Thoracic aorta (tissue), 2 donors: ENCODE data around the gene LDLRAD1. TPM values are rescaled to one million over a fixed set of nuclear protein-coding genes. Genes with fewer than 3 reads are reported as not detected.
"Not testable (repeated sequence)": the region's sequence is repeated elsewhere in the genome, so short reads cannot be mapped to it uniquely, and the experiment has no call there.

Experiments
- ATAC-seq: fragments of 150-250 bp; one replicate; pipeline ENCODE4 v1.8.0; 2017; ENCODE audit warnings: low read depth; ENCODE audit not compliant: insufficient number of reproducible peaks, low FRiP score
- DNase-seq: peaks from one replicate; pipeline ENCODE4 v3.0.0-alpha.2; 2020; ENCODE audit warnings: low spot score
- H3K27ac ChIP-seq, 2 donors: fragments of 200-600 bp; sonication (generic); 1 replicate in 1 of 2; 2 replicates in 1 of 2; pipeline ENCODE4 v1.5.1; 2016; ENCODE audit warnings: mild to moderate bottlenecking in 2 of 2, moderate library complexity in 2 of 2
- H3K27me3 ChIP-seq: fragments of 200-600 bp; sonication (generic); replicated peaks from 2 replicates; pipeline ENCODE4 v1.6.0; 2016; ENCODE audit warnings: mild to moderate bottlenecking; ENCODE audit not compliant: insufficient read depth
- H3K36me3 ChIP-seq: fragments of 200-600 bp; sonication (generic); one replicate; pipeline ENCODE4 v1.5.1; 2016
- H3K4me1 ChIP-seq, 2 donors: fragments of 200-600 bp; sonication (generic); 1 replicate in 1 of 2; 2 replicates in 1 of 2; pipeline versions ENCODE4 v1.5.1 to v1.6.0; 2016; ENCODE audit warnings: low read depth in 2 of 2, mild to moderate bottlenecking in 1 of 2; ENCODE audit not compliant: control insufficient read depth in 1 of 2
- H3K4me3 ChIP-seq: fragments of 200-600 bp; sonication (generic); 2 replicates; pipeline ENCODE4 v1.5.1; 2016; ENCODE audit warnings: mild to moderate bottlenecking
- H3K9me3 ChIP-seq: fragments of 200-600 bp; sonication (generic); 2 replicates; pipeline ENCODE4 v1.5.1; 2016
- total RNA-seq, 2 donors: library from RNA; depleted of rRNA; stranded (reverse); fragments of >200 nt; gene quantifications; one replicate each; pipeline versions ENCODE4 v1.1.0 to v1.2.3, GENCODE V29; 2016
- TF ChIP-seq, protein P1 (sequence below): fragments of 200-600 bp; sonication (generic); IDR thresholded peaks from one replicate; pipeline ENCODE4 v1.5.1; 2019; ENCODE audit warnings: antibody characterized with exemption

The LDLRAD1 gene
- total RNA-seq, 2 donors from 2014 or later, result not detected

DNA sequence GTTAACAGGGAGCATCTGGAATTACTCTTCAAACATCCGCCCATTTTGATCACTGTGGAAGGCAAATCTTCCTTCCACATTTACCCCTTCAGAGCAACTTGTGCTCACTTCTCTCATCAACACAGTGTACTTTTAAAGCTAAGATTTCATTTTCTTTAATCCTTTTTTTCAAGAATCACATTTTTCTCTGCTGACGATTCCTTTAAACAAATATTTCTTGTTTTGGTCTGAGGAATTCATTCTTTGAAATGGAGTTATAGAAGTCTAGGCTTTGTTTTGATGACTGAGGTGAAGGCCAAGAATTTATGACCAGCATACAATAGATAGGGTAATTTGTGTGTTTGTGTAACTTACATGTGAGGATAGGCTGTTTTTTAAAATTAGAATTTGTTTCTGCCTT lies 46.3 kb downstream of the LDLRAD1 start:
- Histone ChIP-seq H3K27ac (peak overlapping the region; percentile 16 to 42), H3K9me3 (no peaks in the 10 kb centered on the region), H3K36me3 (peaks cover 15% of the 10 kb centered on the region), H3K27me3 (no peaks in the 10 kb centered on the region), H3K4me3 (no peak overlapping the region), H3K4me1 (peaks cover 0 to 14% of the 10 kb centered on the region in 2 donors)
- TF ChIP-seq, protein P1, sequence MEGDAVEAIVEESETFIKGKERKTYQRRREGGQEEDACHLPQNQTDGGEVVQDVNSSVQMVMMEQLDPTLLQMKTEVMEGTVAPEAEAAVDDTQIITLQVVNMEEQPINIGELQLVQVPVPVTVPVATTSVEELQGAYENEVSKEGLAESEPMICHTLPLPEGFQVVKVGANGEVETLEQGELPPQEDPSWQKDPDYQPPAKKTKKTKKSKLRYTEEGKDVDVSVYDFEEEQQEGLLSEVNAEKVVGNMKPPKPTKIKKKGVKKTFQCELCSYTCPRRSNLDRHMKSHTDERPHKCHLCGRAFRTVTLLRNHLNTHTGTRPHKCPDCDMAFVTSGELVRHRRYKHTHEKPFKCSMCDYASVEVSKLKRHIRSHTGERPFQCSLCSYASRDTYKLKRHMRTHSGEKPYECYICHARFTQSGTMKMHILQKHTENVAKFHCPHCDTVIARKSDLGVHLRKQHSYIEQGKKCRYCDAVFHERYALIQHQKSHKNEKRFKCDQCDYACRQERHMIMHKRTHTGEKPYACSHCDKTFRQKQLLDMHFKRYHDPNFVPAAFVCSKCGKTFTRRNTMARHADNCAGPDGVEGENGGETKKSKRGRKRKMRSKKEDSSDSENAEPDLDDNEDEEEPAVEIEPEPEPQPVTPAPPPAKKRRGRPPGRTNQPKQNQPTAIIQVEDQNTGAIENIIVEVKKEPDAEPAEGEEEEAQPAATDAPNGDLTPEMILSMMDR, result no peak
- no peak for DNase-seq
- ATAC-seq, result no peak

DNA sequence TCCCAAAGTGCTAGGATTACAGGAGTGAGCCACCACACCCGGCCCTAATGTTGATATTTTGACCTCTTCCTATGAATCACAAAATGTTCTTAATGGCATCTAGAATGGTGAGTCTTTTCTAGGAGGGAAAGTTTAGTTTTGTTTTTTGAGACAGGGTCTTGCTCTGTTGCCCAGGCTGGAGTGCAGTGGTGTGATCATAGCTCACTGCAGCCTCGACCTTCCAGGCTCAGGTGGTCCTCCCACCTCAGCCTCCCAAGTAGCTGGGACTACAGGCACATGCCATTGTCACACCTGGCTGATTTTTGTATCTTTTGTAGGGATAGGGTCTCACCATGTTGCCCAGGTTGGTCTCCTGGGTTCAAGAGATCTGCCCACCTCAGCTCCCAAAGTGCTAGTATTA lies 48.7 kb downstream of the LDLRAD1 start:
- Histone ChIP-seq H3K36me3 (peaks cover 15% of the 10 kb centered on the region), H3K4me1 (peaks cover 0 to 35% of the 10 kb centered on the region in 2 donors)
- ATAC-seq, H3K4me3 ChIP-seq, H3K9me3 ChIP-seq, DNase-seq, H3K27me3 ChIP-seq, H3K27ac ChIP-seq: not testable (repeated sequence)

DNA sequence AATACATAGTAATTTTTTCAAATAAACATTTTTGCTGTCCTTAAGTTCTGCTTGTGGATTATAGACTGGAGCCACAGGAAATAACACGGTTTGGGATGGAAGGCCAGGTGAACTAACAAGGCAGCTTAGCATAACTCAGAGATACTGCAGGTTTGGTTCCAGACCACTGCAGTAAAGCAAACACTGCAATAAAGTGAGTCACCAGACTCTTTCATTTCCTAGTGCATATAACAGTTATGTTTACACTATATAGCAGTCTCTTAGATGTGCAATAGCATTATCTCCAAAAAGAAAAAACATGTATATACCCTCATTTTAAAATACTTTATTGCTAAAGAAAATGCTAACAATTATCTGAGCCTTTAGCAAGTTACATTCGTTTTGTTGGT lies 49.9 kb downstream of the LDLRAD1 start:
- TF ChIP-seq, protein P1, result no peak
- H3K27ac ChIP-seq, result no peak overlapping the region
- H3K4me3 ChIP-seq, result no peak overlapping the region
- H3K9me3 ChIP-seq, result no peaks in the 10 kb centered on the region
- ATAC-seq, result no peak
- DNase-seq, result no peak
- no peaks in the 10 kb centered on the region for H3K27me3 ChIP-seq
- H3K4me1 ChIP-seq, result peaks cover 0 to 36% of the 10 kb centered on the region in 2 donors
- peaks cover 15% of the 10 kb centered on the region for H3K36me3 ChIP-seq

DNA sequence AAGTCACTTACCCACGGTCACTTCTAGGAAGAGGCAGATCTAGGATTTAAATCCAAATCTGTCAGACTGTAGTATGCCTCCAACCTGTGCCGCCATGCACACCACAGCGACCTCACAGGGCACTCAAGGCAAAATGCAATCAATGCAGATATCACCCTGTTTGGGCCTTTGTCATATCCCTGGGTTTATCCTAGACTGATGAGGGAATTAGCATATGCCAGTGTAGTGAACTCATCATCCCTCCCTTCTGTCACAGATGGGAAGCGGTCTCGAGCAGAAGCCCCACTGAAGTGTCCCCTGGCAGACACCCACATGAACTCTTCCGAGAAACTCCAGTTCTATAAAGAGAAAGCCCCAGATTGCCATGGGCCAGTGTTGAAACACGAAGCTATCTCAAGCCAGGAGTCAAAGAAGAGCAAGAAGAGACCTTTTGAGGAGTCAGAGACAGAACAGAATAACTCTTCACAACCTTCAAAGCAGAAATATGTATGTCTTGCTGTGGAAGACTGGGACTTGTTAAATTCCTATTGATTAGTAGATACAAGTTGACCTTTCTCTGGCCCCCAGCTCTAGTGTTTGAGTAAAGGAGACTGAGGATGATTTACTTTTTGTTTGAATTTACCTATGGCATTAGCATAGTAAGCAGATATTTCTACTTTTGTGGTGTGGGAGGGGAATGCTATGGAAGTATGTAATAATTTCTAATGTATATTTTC lies 50.4 kb downstream of the LDLRAD1 start:
- TF ChIP-seq, protein P1, result no peak
- ATAC-seq (no peak), DNase-seq (no peak)
- H3K4me1 ChIP-seq, result peaks cover 0 to 36% of the 10 kb centered on the region in 2 donors
- no peak overlapping the region for H3K4me3 ChIP-seq
- no peaks in the 10 kb centered on the region for H3K27me3 ChIP-seq
- H3K27ac ChIP-seq, result no peak overlapping the region
- peaks cover 17% of the 10 kb centered on the region for H3K36me3 ChIP-seq
- no peaks in the 10 kb centered on the region for H3K9me3 ChIP-seq

DNA sequence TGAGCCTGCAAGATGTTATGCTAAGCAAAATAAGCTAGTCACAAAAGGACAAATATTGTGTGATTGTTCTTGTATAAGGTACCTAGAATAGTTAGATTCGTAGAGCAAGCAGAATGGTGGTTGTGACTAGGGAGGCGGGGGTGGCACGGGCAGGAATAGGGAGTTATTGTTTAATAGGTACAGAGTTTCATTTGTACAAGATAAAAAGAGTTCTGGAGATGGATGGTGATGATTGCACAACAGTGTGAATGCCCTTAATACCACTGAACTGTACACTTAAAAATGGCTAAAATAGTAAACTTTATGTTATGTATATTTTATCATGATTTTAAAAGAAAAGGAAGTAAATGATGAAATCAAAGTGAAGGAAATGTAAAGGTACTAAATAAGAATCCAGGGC lies 51.2 kb downstream of the LDLRAD1 start:
- H3K27me3 ChIP-seq, result no peaks in the 10 kb centered on the region
- H3K36me3 ChIP-seq, result peaks cover 23% of the 10 kb centered on the region
- DNase-seq, result no peak
- H3K9me3 ChIP-seq, result no peaks in the 10 kb centered on the region
- no peak for ATAC-seq
- TF ChIP-seq, protein P1, result no peak
- H3K4me3 ChIP-seq, result no peak overlapping the region
- H3K27ac ChIP-seq, result peak overlapping the region in 1 of 2 donors; percentile 54
- peaks cover 0 to 28% of the 10 kb centered on the region in 2 donors for H3K4me1 ChIP-seq

DNA sequence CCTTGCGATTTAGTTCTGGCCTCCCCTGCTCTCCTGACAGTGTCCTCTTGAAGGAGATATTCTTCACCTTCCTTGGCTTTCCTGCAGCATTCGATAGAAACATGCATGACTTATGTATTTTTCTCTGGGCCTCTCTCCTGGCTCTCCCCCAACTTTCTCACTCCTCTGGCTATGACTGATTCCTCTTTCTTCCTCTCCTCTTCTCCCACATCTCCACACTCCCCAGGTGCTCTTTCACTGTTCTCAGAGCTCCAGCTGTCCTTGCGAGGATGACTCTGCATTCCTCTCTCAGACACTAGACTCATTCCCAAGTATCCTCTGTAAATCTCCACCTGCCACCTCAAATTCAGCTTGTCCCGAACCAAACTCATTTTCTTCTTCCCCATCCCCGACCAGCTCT lies 53.9 kb downstream of the LDLRAD1 start:
- TF ChIP-seq, protein P1, result no peak
- H3K36me3 ChIP-seq, result peaks cover 38% of the 10 kb centered on the region
- no peak for ATAC-seq

More for the DNA sequence above, 53.9 kb downstream of the LDLRAD1 start:
- Histone ChIP-seq H3K27ac (no peak overlapping the region), H3K4me1 (peaks cover 0 to 22% of the 10 kb centered on the region in 2 donors), H3K27me3 (no peaks in the 10 kb centered on the region), H3K4me3 (no peak overlapping the region), H3K9me3 (no peaks in the 10 kb centered on the region)
- no peak for DNase-seq
